HEK293 (cell line): ENCODE results near the gene MXI1.
A peak's percentile ranks its signal among the peaks of the same experiment; 100 is the strongest.

Experiments
- CTCF ChIA-PET: fragments of 350-600 bp; formaldehyde crosslinking; extraction: SDS; loops from one replicate; lab custom pipeline; 2021; ENCODE audit warnings: antibody characterized with exemption; lab: Yijun Ruan, JAX
- POLR2A ChIA-PET: fragments of 300-600 bp; formaldehyde crosslinking; extraction: SDS; loops from one replicate; lab custom pipeline; 2020; ENCODE audit warnings: antibody characterized with exemption, inconsistent platforms; lab: Yijun Ruan, JAX
- H3K27ac ChIP-seq: fragments of 200-500 bp; sonication (Bioruptor generic); 2 replicates; pipeline ENCODE4 v1.5.1; 2014; ENCODE audit warnings: low read depth, low read length, control low read depth, inconsistent platforms; ENCODE audit errors: extremely low read depth
- H3K36me3 ChIP-seq, 2 experiments: fragments of 200-500 bp in 1 of 2; sonication (Bioruptor generic) in 1 of 2; 1 replicate in 1 of 2; 2 replicates in 1 of 2; pipeline ENCODE4 v1.5.1; 2014 to 2017; ENCODE audit warnings: inconsistent platforms in 2 of 2, low read length in 2 of 2; ENCODE audit not compliant: control insufficient read depth in 2 of 2, insufficient read depth in 1 of 2
- H3K4me1 ChIP-seq: fragments of 200-500 bp; sonication (Bioruptor generic); 2 replicates; pipeline ENCODE4 v1.5.1; 2014; ENCODE audit warnings: mild to moderate bottlenecking, low read length, inconsistent platforms; ENCODE audit not compliant: control insufficient read depth, insufficient read depth
- H3K4me3 ChIP-seq: 2 replicates; pipeline ENCODE4 v1.5.1; 2011; ENCODE audit warnings: low read depth, mild to moderate bottlenecking, control low read depth, low read length, moderate library complexity
- H3K9me3 ChIP-seq: fragments of 200-500 bp; sonication (Bioruptor generic); 2 replicates; pipeline ENCODE4 v1.5.1; 2014; ENCODE audit warnings: low read depth, low read length, inconsistent platforms; ENCODE audit not compliant: control insufficient read depth, insufficient read depth
- KLF8 ChIP-seq: fragments of 450-650 bp; formaldehyde crosslinking; IDR thresholded peaks from 2 replicates; pipeline ENCODE4 v1.5.1; 2016; ENCODE audit warnings: missing biosample characterization, missing genetic modification characterization
- RBAK ChIP-seq: fragments of 450-650 bp; formaldehyde crosslinking; IDR thresholded peaks from 2 replicates; pipeline ENCODE4 v1.5.1; 2016; ENCODE audit warnings: missing biosample characterization, missing genetic modification characterization
- SP7 ChIP-seq: fragments of 450-650 bp; formaldehyde crosslinking; IDR thresholded peaks from 2 replicates; pipeline ENCODE4 v1.5.1; 2016; ENCODE audit warnings: missing biosample characterization, missing genetic modification characterization
- ZEB2 ChIP-seq: fragments of 450-650 bp; formaldehyde crosslinking; IDR thresholded peaks from 2 replicates; pipeline ENCODE4 v1.5.1; 2016; ENCODE audit warnings: missing biosample characterization, missing genetic modification characterization
- ZFHX2 ChIP-seq: fragments of 450-650 bp; formaldehyde crosslinking; conservative IDR thresholded peaks from 2 replicates; pipeline ENCODE4 v1.5.1; 2016; ENCODE audit warnings: missing biosample characterization, missing genetic modification characterization
- ZNF121 ChIP-seq: fragments of 450-650 bp; formaldehyde crosslinking; IDR thresholded peaks from 2 replicates; pipeline ENCODE4 v1.5.1; 2016; ENCODE audit warnings: missing biosample characterization, missing genetic modification characterization
- ZNF169 ChIP-seq: fragments of 450-650 bp; formaldehyde crosslinking; IDR thresholded peaks from 2 replicates; pipeline ENCODE4 v1.5.1; 2016; ENCODE audit warnings: missing biosample characterization, missing genetic modification characterization
- ZNF223 ChIP-seq: fragments of 450-650 bp; formaldehyde crosslinking; IDR thresholded peaks from 2 replicates; pipeline ENCODE4 v1.5.1; 2016; ENCODE audit warnings: missing biosample characterization, missing genetic modification characterization
- ZNF366 ChIP-seq: fragments of 450-650 bp; formaldehyde crosslinking; conservative IDR thresholded peaks from 2 replicates; pipeline ENCODE4 v1.5.1; 2016; ENCODE audit warnings: missing biosample characterization, missing genetic modification characterization
- ZNF423 ChIP-seq: fragments of 450-650 bp; formaldehyde crosslinking; IDR thresholded peaks from 2 replicates; pipeline ENCODE4 v1.5.1; 2016; ENCODE audit warnings: missing biosample characterization, missing genetic modification characterization
- ZNF555 ChIP-seq: fragments of 450-650 bp; formaldehyde crosslinking; conservative IDR thresholded peaks from 2 replicates; pipeline ENCODE4 v1.5.1; 2017; ENCODE audit warnings: missing biosample characterization, mild to moderate bottlenecking, missing genetic modification characterization, inconsistent platforms
- ZNF629 ChIP-seq: fragments of 450-650 bp; formaldehyde crosslinking; IDR thresholded peaks from 2 replicates; pipeline ENCODE4 v1.5.1; 2017; ENCODE audit warnings: missing biosample characterization, missing genetic modification characterization
- ZNF654 ChIP-seq: fragments of 450-650 bp; formaldehyde crosslinking; IDR thresholded peaks from 2 replicates; pipeline ENCODE4 v1.5.1; 2016; ENCODE audit warnings: low read depth, missing biosample characterization, missing genetic modification characterization
- TF ChIP-seq, protein P1 (sequence below): fragments of 450-650 bp; IDR thresholded peaks from 2 replicates; pipeline ENCODE4 v1.5.1; 2018; ENCODE audit warnings: missing biosample characterization, missing genetic modification characterization
- TF ChIP-seq, protein P2 (sequence below): fragments of 450-650 bp; formaldehyde crosslinking; IDR thresholded peaks from 2 replicates; pipeline ENCODE4 v1.5.1; 2016; ENCODE audit warnings: missing biosample characterization, missing genetic modification characterization
- TF ChIP-seq, protein P3 (sequence below): fragments of 450-650 bp; formaldehyde crosslinking; IDR thresholded peaks from 2 replicates; pipeline ENCODE4 v1.5.1; 2016; ENCODE audit warnings: missing biosample characterization, missing genetic modification characterization
- TF ChIP-seq, protein P4 (sequence below): fragments of 450-650 bp; formaldehyde crosslinking; IDR thresholded peaks from 2 replicates; pipeline ENCODE4 v1.5.1; 2016; ENCODE audit warnings: missing biosample characterization, missing genetic modification characterization, borderline replicate concordance

Gene MXI1

DNA sequence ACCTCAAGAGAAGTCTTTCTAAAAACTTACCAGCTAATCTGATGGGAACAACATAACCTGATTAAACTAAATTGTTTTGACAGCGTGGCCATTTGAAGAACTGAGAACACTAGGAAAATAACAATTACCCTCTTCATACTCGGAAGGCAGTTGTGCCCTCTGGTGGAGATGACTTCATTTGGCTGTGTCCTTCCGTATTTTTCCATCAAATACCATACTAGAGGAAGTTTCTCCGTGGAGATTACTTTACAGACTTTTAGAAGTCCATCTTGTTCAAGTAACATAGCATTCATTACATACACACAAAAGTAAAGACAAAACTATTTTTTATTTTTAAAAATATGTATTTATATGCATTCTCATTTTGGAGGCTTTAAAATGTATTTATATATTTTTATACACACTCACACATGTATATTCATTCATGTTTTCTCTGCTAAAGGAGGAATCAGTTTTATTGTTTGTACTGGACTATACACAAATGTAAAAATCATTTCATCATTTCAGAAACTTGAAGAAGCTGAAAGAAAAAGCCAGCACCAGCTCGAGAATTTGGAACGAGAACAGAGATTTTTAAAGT is 72.1 kb downstream of the MXI1 start (continued):
- TF ChIP-seq, protein P1, sequence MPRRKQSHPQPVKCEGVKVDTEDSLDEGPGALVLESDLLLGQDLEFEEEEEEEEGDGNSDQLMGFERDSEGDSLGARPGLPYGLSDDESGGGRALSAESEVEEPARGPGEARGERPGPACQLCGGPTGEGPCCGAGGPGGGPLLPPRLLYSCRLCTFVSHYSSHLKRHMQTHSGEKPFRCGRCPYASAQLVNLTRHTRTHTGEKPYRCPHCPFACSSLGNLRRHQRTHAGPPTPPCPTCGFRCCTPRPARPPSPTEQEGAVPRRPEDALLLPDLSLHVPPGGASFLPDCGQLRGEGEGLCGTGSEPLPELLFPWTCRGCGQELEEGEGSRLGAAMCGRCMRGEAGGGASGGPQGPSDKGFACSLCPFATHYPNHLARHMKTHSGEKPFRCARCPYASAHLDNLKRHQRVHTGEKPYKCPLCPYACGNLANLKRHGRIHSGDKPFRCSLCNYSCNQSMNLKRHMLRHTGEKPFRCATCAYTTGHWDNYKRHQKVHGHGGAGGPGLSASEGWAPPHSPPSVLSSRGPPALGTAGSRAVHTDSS (tag by site-specific recombination), result 0 out of 2 replicates have a peak, but pooled peaks have one; percentile 12
- TF ChIP-seq ZNF423 (tag by site-specific recombination) (no peak), ZNF366 (tag by site-specific recombination) (peak; percentile 48; the same call in 1 of the 2 replicates), SP7 (0 out of 2 replicates have a peak, but pooled peaks have one; percentile 11), ZNF654 (tag by site-specific recombination) (peak; percentile 83), ZNF629 (tag by site-specific recombination) (peak; percentile 18; the same call in 1 of the 2 replicates), ZEB2 (tag by site-specific recombination) (0 out of 2 replicates have a peak, but pooled peaks have one; percentile 35)
- TF ChIP-seq, protein P2, sequence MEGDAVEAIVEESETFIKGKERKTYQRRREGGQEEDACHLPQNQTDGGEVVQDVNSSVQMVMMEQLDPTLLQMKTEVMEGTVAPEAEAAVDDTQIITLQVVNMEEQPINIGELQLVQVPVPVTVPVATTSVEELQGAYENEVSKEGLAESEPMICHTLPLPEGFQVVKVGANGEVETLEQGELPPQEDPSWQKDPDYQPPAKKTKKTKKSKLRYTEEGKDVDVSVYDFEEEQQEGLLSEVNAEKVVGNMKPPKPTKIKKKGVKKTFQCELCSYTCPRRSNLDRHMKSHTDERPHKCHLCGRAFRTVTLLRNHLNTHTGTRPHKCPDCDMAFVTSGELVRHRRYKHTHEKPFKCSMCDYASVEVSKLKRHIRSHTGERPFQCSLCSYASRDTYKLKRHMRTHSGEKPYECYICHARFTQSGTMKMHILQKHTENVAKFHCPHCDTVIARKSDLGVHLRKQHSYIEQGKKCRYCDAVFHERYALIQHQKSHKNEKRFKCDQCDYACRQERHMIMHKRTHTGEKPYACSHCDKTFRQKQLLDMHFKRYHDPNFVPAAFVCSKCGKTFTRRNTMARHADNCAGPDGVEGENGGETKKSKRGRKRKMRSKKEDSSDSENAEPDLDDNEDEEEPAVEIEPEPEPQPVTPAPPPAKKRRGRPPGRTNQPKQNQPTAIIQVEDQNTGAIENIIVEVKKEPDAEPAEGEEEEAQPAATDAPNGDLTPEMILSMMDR, result peak; percentile 65; the same call in 1 of the 2 replicates
- TF ChIP-seq, protein P3, sequence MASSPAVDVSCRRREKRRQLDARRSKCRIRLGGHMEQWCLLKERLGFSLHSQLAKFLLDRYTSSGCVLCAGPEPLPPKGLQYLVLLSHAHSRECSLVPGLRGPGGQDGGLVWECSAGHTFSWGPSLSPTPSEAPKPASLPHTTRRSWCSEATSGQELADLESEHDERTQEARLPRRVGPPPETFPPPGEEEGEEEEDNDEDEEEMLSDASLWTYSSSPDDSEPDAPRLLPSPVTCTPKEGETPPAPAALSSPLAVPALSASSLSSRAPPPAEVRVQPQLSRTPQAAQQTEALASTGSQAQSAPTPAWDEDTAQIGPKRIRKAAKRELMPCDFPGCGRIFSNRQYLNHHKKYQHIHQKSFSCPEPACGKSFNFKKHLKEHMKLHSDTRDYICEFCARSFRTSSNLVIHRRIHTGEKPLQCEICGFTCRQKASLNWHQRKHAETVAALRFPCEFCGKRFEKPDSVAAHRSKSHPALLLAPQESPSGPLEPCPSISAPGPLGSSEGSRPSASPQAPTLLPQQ, result peak; percentile 83

DNA sequence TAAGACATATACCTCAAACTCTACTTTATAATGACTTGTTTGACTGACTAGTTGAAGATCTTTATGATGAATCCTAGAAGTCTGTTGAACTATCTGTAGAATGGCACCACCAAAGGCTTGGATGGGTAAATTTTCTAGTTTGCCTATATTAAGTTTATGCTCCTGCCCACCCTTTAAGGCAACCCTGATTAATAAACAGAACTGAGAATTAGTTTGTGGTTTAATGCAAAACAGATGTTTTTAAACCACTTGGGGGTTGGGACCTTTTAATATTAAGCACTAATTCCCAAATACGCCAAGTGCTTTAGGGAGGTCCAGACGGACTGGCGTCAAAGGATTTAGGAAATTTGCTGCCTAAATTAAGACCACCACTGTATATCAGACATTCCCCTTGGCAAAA is 76.9 kb downstream of the MXI1 start:
- POLR2A ChIA-PET, result no interaction called here
- CTCF ChIA-PET, result interaction anchor here (0.6 to 7.6 kb wide), 3 partner anchors 82 to 154 kb away, joined by 3 to 119 read pairs (median 3); no protein-coding TSS in a partner anchor
- H3K9me3 ChIP-seq, result no peaks in the 10 kb centered on the region
- TF ChIP-seq, protein P4, sequence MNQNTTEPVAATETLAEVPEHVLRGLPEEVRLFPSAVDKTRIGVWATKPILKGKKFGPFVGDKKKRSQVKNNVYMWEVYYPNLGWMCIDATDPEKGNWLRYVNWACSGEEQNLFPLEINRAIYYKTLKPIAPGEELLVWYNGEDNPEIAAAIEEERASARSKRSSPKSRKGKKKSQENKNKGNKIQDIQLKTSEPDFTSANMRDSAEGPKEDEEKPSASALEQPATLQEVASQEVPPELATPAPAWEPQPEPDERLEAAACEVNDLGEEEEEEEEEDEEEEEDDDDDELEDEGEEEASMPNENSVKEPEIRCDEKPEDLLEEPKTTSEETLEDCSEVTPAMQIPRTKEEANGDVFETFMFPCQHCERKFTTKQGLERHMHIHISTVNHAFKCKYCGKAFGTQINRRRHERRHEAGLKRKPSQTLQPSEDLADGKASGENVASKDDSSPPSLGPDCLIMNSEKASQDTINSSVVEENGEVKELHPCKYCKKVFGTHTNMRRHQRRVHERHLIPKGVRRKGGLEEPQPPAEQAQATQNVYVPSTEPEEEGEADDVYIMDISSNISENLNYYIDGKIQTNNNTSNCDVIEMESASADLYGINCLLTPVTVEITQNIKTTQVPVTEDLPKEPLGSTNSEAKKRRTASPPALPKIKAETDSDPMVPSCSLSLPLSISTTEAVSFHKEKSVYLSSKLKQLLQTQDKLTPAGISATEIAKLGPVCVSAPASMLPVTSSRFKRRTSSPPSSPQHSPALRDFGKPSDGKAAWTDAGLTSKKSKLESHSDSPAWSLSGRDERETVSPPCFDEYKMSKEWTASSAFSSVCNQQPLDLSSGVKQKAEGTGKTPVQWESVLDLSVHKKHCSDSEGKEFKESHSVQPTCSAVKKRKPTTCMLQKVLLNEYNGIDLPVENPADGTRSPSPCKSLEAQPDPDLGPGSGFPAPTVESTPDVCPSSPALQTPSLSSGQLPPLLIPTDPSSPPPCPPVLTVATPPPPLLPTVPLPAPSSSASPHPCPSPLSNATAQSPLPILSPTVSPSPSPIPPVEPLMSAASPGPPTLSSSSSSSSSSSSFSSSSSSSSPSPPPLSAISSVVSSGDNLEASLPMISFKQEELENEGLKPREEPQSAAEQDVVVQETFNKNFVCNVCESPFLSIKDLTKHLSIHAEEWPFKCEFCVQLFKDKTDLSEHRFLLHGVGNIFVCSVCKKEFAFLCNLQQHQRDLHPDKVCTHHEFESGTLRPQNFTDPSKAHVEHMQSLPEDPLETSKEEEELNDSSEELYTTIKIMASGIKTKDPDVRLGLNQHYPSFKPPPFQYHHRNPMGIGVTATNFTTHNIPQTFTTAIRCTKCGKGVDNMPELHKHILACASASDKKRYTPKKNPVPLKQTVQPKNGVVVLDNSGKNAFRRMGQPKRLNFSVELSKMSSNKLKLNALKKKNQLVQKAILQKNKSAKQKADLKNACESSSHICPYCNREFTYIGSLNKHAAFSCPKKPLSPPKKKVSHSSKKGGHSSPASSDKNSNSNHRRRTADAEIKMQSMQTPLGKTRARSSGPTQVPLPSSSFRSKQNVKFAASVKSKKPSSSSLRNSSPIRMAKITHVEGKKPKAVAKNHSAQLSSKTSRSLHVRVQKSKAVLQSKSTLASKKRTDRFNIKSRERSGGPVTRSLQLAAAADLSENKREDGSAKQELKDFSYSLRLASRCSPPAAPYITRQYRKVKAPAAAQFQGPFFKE (tag by site-specific recombination), result no peak
- no peak for TF ChIP-seq KLF8 (tag by site-specific recombination)
- no peak for TF ChIP-seq ZNF121
- TF ChIP-seq ZNF555 (tag by site-specific recombination), result no peak
- no peak for TF ChIP-seq ZNF223 (tag by site-specific recombination)
- TF ChIP-seq ZFHX2 (tag by site-specific recombination), result no peak
- no peak for TF ChIP-seq RBAK
- TF ChIP-seq ZNF169 (tag by site-specific recombination), result no peak
- no peak overlapping the region for H3K27ac ChIP-seq
- no peaks in the 10 kb centered on the region for H3K4me1 ChIP-seq
- no peak overlapping the region for H3K4me3 ChIP-seq
- peaks cover 31 to 56% of the 10 kb centered on the region in 2 experiments for H3K36me3 ChIP-seq
